GM18870 (cell line): ENCODE measurements around the gene SIPA1L2.

ENCODE experiments used
- ATAC-seq: cut with Tn5 transposase; IDR thresholded peaks from one replicate; pipeline ENCODE4 v1.9.1; 2021; ENCODE audit warnings: moderate library complexity; ENCODE audit not compliant: unreplicated experiment

The SIPA1L2 gene, protein sequence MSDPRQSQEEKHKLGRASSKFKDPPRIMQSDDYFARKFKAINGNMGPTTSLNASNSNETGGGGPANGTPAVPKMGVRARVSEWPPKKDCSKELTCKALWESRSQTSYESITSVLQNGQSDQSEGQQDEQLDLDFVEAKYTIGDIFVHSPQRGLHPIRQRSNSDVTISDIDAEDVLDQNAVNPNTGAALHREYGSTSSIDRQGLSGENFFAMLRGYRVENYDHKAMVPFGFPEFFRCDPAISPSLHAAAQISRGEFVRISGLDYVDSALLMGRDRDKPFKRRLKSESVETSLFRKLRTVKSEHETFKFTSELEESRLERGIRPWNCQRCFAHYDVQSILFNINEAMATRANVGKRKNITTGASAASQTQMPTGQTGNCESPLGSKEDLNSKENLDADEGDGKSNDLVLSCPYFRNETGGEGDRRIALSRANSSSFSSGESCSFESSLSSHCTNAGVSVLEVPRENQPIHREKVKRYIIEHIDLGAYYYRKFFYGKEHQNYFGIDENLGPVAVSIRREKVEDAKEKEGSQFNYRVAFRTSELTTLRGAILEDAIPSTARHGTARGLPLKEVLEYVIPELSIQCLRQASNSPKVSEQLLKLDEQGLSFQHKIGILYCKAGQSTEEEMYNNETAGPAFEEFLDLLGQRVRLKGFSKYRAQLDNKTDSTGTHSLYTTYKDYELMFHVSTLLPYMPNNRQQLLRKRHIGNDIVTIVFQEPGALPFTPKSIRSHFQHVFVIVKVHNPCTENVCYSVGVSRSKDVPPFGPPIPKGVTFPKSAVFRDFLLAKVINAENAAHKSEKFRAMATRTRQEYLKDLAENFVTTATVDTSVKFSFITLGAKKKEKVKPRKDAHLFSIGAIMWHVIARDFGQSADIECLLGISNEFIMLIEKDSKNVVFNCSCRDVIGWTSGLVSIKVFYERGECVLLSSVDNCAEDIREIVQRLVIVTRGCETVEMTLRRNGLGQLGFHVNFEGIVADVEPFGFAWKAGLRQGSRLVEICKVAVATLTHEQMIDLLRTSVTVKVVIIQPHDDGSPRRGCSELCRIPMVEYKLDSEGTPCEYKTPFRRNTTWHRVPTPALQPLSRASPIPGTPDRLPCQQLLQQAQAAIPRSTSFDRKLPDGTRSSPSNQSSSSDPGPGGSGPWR (N-terminal part only)

DNA sequence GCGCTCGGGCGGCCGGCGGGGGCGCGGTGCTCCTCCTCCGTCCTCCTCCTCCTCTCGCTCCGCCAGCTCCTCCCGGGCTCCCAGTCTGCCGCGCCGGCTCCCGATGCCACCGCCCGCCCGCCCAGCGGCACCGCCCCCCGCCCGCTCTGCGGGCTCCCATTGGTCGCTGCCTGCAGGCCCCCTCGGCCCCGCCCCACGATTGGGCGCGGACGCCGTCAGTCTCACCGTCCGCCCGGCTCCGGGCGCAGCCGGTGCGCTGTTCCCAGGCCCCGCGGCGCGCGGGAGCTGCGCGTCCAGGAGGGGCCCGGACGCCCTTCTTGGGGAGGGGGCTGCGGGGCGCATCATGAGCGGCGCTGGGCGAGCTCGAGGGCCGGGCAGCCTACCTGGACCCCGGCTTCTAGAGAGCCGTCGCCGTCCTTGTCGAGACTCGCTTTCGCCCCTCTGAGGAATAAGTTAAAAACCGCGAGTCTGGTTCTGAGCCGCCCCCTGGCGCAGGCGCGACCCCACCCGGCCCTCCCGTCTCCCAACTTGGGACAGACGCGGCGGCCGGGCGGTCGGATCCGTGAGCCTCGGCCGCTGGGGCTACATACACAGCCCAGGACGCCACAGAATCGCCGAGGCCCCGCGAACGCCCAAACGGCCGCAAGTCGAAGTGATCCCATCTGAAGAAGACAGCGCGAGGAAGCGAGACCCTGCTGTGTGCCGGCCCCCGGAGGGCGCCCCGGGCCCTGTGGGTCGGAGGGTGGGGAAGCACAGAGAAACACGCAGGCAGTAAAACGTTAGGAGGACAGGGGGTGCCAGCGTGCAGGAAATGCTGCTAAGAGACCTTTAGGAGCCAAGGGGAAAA is at the start of gene SIPA1L2:
Gene SIPA1L2, minus strand, starts transcription at position 87 of the 847 bp plus-strand sequence. CDS start 114,794 bp downstream, outside the sequence.
- peak; percentile 72 for ATAC-seq

DNA sequence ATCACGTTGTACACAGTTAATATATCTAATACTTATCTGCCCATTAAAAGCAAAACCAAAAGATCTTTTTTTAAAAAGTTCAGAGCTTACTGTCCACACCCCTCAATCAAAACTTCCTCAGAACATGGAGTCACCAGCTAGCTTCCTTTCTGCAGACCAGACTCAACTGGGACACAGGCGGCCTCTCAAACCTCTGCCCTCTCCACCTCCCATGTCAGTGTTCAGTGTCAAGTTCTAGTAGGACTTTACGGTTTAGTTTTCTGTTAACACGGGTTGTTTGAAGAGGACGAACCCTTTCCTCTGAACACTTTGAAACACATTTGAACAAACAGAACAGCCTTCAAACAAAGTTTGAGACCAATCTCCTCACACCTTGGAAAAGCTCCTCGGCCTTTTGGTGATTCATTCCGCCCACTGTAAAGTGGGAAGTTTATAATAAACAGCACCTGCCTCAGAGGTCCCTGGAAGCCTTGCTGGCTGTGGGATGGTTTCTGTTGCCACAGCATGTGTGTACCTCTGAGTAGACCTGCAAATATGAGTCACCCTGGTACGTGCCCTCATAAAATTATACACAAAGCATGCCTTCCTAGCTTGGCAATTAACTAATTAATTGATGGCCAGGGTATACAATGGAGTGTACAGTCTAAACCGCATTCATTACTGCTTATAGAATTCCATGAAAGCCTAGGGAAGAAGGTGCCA is 48.4 kb upstream of the SIPA1L2 start:
- no peak for ATAC-seq

DNA sequence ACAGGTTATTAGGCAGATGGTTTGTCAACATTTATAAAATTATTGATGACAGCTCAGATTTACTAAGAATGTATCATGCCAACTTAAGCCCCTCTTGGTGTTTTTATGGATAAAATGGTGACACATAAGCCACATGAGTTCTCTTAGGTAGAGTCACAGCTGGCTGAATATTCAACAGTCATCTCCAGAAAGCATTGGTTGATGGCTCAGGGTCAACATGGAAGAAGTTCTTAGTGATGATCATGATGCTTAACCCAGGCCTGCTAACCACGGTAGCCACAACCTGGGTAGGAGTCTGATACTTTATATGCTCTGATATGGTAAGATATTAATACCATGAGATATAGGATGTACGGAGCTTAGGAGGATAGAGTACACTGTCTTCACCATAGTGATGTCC is 46.4 kb upstream of the SIPA1L2 start:
- no peak for ATAC-seq

DNA sequence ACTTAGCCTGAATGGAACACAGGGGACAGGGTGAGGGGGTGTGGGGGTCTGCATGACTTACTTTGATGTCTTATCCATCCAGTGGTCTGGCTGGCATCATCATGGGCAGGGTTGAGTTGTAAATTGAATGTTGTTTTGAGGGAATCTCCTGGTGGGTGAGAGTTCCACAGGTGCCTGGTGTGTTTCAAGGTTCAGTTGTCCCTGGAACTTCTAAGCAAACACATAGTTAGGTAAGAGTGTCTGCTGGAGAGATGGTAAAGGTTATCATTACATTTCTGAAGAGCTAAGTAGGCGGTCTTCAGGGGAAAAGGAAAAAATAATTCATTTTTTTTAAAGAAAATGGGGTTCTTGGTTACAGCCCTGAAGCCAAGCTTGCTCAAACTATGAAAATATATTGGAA is 46.0 kb upstream of the SIPA1L2 start:
- no peak for ATAC-seq

DNA sequence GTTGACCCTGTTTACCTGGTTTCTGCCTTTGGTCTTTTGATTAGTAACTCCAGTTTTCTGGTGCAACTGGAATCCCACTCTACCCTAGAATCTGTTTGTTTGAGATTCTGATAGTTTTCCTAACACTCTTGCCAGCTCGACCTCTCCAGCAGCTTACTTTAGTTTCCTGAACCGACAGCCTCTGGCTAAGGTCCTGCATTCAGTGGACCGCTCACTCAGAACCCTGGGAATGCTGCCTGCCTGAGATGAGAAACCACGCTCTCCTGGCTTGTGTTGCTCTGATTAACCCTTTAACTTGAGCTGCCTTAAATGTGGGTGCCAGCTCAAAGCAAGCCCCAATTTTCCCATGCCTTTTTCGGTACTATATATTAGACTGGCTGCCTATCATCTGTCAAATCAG is 45.3 kb upstream of the SIPA1L2 start:
- ATAC-seq: no peak

DNA sequence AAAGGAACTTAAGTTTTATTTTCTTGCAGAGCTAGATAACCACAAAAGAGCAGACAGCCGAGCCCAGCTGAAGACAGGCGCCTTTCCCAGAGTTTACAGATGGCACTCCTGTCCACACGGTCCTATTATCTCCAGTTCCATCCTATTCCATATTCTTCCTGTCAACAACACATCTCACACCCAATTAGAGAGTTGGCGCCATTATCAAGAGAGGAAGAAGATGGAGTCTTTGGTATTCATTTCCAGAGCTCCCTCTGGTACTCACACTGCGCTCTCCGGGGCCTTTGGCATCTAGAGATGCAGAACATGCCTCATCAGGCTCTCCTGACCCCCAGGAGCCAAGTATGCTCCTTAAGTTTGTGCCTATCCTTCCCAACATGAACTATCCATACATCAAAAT is 43.3 kb upstream of the SIPA1L2 start:
- ATAC-seq: no peak

DNA sequence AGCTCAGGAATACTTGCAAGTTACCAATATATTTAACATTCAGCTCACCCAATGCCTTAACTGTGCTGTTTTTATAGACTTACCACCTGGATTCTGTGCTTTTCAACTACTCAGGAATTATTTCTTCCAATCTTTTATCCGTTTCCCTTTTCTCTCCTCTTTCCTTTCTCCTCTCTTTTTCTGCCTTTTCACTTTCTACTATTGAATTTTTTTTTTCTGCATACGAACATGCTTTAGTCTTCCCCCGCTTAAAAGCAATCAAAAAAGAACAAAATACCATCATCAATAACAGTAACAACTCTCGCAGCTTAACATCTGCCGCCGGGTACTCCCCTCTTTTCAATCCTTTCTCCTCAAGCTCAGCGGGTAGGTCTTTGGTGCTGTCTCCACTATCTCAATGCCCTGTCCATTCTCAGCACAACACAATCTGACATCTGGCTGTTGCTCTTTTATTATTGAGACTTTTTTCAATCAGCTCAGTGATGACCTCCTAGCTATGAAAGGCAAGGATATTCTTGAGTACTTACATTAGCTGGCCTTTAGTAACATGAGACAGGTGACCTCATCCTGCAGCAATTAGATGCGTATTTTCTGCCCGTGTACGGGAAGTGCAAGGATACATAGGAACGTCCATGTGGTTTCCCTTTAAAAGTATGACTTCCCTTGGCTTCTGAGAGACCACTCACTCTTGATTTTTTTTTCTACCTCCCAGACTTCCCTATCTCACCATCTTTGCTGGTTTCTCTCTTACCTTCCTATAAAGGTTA is 40.2 kb upstream of the SIPA1L2 start:
- no peak for ATAC-seq

DNA sequence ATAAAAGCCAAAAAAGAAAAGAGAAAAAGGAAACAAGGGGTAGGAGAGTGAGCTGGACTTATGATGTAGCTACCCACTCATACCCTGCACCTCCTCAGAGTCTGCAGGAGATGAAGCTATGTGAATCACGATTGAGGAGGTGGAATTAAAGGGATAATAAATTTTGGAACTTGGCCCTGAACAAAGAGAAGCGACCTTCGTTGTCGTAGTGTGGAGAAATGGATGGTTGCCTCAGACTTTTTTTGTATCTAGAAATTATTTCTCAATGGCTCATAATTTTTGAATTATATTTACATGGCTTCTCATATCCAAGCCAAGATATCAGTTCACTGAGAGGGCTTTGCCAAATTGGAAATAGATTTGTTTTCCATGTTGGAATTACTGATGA is 37.8 kb upstream of the SIPA1L2 start:
- no peak for ATAC-seq

DNA sequence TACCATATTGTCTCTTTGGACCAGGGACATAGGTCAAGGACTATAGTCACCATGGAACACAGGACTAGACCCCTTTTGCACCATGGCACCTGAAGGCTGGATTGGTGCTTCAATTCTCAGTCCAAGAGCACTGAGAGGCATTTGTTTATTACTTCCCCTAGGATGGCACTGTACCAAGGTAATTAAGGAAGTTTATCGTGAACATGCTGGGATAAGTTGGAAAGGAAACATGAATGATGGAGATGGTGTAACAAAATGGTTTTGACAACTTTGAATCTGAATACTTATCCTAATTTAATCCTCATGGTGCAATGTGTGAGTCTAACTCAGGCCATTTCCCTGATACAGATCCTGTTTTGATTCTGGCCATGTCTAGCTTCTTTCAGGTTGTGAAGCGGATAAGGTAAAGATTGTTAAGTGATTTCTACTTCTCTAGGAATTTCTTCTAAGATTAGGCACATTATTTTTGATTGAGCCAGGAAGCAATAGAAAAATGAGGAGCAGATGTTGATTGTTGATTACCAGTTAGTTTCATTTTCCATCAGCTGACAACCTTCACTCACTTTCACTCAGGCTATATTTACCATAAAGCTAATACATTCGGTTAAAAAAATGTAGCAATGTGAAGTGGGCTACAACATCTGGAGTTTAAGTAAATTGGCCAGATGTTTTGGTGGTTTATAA is 37.3 kb upstream of the SIPA1L2 start:
- ATAC-seq: no peak

DNA sequence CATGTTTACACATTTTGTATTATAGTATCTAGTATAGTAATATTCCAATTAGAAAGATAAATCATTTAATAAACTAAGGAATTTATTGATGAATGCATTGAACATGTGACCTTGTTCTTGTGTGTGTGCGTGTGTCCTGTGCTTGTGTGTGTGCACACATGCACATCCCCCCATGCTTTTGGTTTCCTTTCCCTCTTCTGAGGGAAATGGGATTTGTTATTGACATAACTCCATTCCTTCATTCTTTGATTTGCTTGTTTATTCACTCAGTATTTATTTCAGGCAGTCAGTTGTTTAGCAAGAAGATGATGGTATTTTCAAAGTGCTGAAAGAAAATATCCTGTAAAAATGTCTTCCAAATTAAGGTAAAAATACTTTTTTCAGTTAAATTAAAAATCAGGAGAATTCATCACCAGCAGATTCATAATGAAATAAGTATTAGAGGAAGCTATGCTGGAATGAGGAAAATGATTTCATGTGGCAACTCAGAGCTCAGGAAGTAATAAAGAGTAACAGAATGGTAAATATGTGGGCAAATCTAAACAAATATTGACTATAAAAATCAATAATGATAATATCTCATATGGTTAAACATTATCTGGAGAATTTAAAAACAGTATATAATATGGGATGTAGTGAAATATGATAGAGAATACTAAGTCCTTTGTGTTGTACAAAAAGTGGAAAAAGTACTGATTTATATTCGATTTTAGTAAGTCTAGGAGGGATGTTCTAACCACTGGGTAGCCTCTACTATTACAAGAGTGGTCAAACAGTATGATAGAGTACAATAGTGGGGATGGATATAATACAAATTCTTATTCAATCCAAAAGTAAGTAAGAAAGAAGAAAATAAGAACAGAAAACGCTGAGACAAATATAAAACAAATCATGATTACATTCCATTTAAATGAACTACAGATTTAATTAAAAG is 35.2 kb upstream of the SIPA1L2 start:
- ATAC-seq: no peak

DNA sequence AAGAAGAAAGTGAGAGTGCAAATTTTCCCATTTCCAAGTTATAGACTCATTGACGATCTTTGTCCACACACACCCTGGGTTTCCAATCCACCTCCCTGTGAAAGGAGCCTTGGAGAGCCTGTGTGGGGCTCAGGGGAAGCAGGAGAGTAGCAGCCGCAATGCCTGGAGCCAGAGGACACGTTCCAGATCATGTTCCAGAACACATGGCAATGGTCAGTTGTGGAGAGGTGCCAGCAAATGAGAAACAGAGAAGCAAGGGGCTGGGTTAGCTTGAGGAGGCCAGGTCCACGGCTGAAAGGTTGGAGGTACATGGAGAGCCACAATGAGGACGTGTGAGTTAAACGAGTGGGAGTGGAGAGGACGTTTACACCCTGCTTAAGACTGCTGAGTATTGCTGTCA is 33.0 kb upstream of the SIPA1L2 start:
- ATAC-seq: no peak

DNA sequence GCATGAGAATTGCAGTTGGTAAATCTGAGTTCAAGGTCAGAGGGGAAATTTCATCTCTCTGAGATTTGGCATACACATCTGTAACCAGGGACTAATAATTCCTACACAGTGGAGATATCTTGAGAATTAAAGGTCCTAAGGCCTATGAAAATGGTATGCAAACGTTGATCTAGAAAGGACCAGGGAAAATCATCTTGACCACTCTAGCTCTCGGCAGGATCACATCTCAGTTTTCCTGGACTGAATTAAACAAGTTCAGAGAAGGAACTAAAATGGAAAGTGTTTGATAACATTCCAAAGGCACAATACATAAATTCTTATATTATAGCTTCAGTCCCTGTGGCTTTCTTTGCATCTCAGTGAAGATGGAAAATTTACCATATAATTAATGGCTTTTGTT is 28.5 kb upstream of the SIPA1L2 start:
- ATAC-seq: no peak

DNA sequence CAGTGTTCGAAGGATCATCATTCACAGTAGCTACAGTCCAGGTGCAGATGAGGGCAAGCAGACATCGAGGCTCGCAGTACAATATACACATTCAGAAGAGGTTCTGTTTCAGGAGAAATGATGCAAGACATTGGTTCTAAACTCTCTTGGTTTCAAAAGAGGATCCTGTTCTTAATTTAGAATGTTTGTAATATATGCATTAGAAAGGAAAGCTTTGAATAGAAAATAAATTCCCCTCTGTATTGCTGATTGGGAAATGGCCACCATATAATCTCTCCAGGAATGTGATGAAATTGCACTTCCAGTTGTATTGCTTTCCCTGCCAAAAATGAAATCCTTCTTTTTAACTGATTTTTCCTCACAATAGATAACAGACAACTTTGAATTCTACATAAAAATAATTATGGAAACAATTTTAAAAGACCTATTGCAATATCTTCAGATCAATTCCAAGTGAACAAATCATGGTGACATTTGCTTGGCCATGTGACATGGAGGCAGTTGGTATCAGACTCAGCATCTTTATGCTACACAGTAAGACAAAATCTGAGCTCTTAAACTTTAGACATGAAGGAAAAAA is 27.6 kb upstream of the SIPA1L2 start:
- no peak for ATAC-seq

DNA sequence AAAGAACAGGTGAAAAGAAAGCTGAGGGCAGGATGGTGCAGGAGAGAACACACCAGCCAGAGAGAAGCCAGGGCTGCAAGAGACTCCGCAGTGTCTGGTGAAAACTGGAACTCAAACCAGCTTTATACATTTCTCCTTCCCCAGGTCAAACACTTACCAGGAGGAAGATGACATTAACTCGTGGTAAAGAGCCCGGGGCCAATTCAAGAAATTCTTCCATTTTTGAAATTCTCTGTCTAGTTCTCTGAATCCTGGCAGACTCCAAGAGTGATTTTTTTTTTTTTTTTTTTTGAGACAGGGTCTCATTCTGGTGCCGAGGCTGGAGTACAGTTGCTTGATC is 25.8 kb upstream of the SIPA1L2 start:
- no peak for ATAC-seq

DNA sequence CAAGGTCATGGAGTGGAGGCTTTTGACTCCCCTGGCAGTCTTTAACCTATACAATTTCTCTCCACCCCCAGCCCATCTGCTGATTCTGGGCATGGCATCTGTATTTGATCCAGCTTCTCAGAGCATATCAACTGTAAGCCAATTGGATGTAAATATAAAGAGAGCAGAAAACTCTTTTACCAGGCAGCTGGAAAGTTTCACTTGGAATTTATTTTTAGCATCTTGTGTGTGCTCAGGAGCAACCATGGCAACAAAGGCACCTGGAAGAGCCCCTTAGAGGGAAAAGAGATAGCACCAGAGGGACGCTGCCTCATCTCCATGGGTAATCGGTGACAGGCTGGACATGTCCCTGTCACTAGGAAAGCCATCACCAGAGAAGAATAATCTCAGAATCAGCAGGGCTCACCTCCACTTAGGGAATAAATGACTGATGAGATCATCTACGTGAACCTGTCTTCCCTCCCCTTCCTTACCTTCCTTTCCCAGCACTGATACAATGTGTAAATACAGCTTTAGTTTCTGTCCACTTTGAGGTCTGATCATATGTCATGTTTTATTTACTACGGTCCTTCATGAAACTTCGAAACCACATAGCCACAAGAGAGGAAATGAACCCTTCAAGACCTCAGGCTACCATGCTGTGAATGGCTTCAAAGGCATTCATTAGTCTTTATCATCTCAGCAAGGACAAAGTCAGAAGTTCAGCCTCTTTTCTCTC is 25.3 kb upstream of the SIPA1L2 start:
- ATAC-seq: peak; percentile 84

DNA sequence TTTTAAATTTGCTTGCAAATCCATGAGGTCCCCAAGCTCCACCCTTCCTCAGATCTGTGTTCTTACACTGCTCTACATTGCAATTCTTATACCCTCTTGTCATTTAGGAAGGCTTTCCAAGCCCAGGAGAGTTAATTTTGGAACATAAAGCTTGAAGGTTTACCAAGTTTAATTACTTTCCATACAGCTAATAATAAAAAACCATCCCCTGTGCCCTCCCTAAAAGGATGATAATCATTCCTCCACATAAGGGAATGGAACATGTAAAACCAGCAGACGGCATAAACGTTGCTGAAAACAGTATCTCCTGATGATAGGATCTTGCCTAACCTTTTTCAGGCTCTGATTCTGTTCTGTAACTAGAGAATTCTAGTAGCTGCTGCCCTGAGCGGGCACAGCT is 23.9 kb upstream of the SIPA1L2 start:
- ATAC-seq: no peak

DNA sequence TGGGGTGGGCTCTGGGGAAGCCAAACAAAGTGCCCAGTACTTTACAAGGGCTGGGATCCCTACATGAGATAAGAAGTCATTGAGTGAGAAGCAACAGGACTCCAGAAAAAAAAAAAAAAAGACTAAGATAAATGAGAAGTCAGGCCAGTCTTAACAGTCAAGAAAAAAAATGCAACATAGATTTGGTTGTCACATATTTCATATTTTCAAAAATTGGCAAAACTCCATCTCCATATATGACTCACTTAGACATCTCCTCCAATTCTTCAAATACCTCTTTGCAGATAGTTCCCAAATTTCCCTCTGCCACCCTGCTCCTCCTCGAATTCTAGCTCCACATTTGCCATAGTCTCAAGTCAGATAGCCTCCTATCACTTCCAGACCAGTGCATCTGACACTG is 20.9 kb upstream of the SIPA1L2 start:
- no peak for ATAC-seq
